GM13977 (cell line): ENCODE measurements around the gene NUDT14.

Experiments
- DNase-seq: peaks from one replicate; pipeline ENCODE4 v3.0.0; 2012; ENCODE audit warnings: low spot score
- in situ Hi-C: fragments of 300-500 bp; cut with MboI; formaldehyde crosslinking; loops from one replicate; pipeline ENCODE4 v1.12.0; 2022; ENCODE audit warnings: low sequenced_read_pairs, low pct_unique_long_range_greater_than_20kb, mixed read lengths, inconsistent platforms; ENCODE audit not compliant: unreplicated experiment
- TF ChIP-seq, protein P1 (sequence below): IDR thresholded peaks from 2 replicates; pipeline ENCODE4 v1.5.1; 2012; ENCODE audit warnings: mild to moderate bottlenecking, control low read depth; ENCODE audit not compliant: insufficient read depth; ENCODE audit errors: extremely low read depth, missing control alignments

NUDT14 gene

DNA sequence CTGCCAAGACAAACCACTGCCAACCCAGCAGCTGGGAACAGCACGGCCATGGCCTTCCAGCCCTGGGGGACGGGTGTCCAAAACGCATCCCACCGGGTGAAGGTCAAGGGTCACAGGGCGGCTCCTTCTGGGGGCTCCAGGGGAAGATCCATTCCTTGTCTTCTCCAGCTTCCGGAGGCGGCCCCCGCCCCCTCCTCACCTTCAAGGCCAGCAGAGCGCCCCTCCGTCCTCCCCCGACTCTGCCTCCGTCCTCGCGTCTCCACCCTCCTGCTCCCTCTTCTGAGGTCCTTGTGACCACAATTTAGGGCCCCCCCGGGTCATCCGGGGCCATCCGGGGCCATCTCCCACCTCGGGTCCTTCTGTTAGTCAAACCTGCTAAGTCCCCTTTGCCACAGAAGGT lies 3.9 kb upstream of the NUDT14 start:
- TF ChIP-seq, protein P1, sequence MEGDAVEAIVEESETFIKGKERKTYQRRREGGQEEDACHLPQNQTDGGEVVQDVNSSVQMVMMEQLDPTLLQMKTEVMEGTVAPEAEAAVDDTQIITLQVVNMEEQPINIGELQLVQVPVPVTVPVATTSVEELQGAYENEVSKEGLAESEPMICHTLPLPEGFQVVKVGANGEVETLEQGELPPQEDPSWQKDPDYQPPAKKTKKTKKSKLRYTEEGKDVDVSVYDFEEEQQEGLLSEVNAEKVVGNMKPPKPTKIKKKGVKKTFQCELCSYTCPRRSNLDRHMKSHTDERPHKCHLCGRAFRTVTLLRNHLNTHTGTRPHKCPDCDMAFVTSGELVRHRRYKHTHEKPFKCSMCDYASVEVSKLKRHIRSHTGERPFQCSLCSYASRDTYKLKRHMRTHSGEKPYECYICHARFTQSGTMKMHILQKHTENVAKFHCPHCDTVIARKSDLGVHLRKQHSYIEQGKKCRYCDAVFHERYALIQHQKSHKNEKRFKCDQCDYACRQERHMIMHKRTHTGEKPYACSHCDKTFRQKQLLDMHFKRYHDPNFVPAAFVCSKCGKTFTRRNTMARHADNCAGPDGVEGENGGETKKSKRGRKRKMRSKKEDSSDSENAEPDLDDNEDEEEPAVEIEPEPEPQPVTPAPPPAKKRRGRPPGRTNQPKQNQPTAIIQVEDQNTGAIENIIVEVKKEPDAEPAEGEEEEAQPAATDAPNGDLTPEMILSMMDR = no peak
- no peak for DNase-seq
- in situ Hi-C loops = no loop called here

DNA sequence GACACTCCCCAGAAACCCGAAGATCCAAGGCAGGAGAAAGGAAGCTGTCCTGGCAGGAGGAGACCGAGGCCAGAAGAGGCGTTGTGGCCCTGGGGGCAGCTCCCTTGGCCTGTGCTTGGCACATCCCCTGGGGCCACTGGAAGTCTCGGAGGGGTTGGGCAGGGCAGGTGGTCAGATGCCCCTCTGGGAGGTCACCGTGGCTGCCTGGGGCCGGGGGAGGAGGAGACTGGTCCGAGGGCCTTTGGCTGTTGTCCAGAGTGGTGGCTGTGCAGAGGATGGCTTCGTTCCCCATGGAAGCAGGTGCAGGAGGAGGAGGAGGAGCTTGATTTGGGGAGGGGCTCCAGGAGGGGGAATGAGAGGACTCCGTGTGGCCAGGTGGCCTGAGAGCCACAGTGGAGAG lies 3.3 kb upstream of the NUDT14 start:
- in situ Hi-C loops = no loop called here
- TF ChIP-seq, protein P1 = no peak
- DNase-seq = no peak

DNA sequence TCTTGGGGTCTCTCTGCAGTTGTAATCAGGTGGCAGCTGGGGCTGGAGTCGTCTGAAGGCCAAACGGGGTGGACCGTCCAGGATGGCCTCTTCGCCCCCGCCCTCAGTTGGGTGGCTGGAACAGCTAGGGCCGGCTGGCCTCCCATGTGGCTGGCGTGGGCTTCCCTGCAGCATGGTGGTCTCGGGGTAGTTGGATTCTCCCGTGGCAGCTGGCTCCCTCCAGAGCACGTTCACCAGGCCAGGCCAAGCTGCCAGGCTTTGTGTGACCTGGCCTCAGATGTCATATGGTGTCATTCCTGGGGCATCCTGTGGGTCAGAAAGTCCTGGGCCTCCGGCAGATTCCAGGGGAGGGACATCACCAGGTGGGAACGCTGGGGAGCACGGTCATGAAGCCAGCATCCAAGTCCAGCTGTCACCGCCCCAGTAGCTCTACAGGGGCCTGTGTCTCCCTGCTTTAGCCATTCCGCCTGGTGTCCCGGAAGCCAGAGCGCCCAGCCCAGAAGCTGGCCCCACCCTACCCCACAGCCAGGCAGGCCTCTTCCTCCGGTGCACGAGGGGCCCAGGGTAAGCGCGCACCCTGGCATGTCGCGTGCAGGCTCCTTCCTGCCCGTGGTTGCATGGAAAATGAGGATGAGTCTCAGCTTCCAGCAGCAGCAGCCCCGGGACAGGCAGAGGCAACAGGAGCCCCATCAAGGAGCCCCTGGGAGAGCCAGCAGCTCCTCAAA lies 1.3 kb upstream of the NUDT14 start:
- in situ Hi-C loops = no loop called here
- no peak for DNase-seq
- TF ChIP-seq, protein P1 = no peak

DNA sequence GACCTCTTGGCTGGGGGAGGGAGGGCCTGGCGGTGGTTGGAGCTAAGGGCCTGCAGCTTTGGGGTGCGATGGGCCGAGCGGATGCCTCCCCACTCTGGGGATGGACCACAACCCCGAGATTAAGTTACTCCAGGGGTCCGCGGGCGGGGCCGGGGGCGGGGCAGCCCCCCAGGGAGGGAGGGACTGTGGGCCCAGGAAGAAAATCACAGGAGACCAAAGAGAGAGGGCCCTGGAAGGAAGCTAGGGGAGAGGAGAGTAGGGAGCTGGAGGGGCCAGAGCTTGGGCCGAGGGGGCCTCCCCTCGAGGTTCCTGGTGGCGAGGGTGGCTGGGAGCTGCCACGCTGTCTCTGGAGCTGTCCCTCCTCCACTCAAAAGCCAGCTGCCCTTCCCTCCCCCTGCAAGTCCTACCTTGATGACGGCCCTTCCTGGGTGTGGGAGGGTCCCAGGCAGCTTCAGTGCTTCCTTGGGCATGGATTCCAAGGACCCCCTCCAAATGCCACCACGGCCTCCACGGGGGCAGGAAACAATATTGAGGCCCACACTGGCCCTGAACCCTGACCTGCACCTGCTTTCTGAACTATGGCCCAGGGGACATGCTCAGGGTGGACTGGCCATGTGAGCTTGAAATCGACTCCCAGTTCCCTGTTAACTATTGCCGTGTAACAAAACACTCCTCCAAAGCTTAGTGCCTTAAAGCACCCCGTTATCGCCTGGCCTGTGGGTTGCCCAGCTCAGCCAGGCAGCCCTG lies 610 bp upstream of the NUDT14 start:
- in situ Hi-C loops = no loop called here
- TF ChIP-seq, protein P1 = no peak
- no peak for DNase-seq

DNA sequence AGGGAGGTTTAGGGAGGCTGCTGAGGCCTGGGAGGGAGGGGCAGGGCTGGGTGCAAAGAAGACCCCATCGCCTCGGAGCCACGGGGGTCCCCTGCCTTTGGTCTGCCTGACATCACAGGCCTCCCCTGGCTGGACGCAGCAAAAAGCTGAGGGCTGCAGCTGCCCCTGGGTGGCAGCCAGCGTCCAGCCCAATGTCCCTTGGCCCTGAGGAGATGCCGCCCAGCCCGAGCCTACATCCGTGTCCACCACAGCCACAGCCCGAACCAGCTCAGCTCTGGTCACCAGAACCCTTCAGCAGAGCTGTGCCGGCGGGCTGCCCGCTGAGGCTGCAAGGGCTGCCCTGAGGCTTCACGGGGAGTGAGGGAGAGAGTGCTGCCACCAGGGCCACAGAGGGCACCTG lies 1.9 kb downstream of the NUDT14 start:
- no peak for DNase-seq
- in situ Hi-C loops = no loop called here

DNA sequence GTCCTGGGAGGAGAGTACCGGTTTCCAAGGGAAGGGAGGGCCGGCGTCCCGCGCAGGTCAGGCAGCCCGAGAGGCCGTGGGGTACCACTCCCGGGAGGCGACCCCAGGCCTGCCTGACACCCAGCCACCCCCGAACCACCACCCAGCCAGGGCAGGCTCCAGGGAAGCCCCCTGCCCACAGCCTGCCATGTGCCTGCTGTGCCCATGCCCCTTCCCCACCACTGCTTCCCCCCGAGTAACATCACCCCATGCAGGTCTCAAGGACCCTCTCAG lies 2.3 kb downstream of the NUDT14 start:
- in situ Hi-C loops = no loop called here
- no peak for DNase-seq
- TF ChIP-seq, protein P1 = no peak

More for the DNA sequence above, 1.9 kb downstream of the NUDT14 start:
- TF ChIP-seq, protein P1 = no peak
